SK-N-SH treated with all-trans-retinoic acid at 6 μM for 48 hours (cell line): Measurements from ENCODE around the gene RETREG1.

Experiments
- ARNTL ChIP-seq: fragments of 450-650 bp; formaldehyde crosslinking; IDR thresholded peaks from 2 replicates; pipeline ENCODE4 v1.5.0; 2020; ENCODE audit warnings: low read depth, mild to moderate bottlenecking, moderate library complexity, borderline replicate concordance
- POU6F1 ChIP-seq: fragments of 250-450 bp; sonication (Bioruptor Pico); IDR thresholded peaks from 2 replicates; pipeline ENCODE4 v1.8.0; 2021; ENCODE audit warnings: low read depth, mild to moderate bottlenecking, moderate library complexity, borderline replicate concordance
- PPARA ChIP-seq: fragments of 250-450 bp; sonication (Bioruptor Pico); IDR thresholded peaks from 2 replicates; pipeline ENCODE4 v1.5.0; 2020; ENCODE audit warnings: mild to moderate bottlenecking, borderline replicate concordance
- RARB ChIP-seq: fragments of 250-450 bp; sonication (Bioruptor Pico); IDR thresholded peaks from 2 replicates; pipeline ENCODE4 v1.8.0; 2021; ENCODE audit warnings: mild to moderate bottlenecking, moderate library complexity
- ZC3H10 ChIP-seq: fragments of 250-450 bp; sonication (Bioruptor Pico); IDR thresholded peaks from 2 replicates; pipeline ENCODE4 v1.5.1; 2021; ENCODE audit warnings: mild to moderate bottlenecking, moderate library complexity
- ZFP30 ChIP-seq: fragments of 450-650 bp; formaldehyde crosslinking; IDR thresholded peaks from 2 replicates; pipeline ENCODE4 v1.5.0; 2022; ENCODE audit warnings: mild to moderate bottlenecking, moderate library complexity
- ZNF565 ChIP-seq: fragments of 450-650 bp; formaldehyde crosslinking; conservative IDR thresholded peaks from 2 replicates; pipeline ENCODE4 v1.5.0; 2020; ENCODE audit warnings: low read depth, mild to moderate bottlenecking, moderate library complexity
- ZNF8 ChIP-seq: fragments of 450-650 bp; formaldehyde crosslinking; IDR thresholded peaks from 2 replicates; pipeline ENCODE4 v1.5.0; 2020; ENCODE audit warnings: mild to moderate bottlenecking, moderate library complexity
- TF ChIP-seq, protein P1 (sequence below): fragments of 250-450 bp; sonication (Bioruptor Pico); IDR thresholded peaks from 2 replicates; pipeline ENCODE4 v1.8.0; 2020; ENCODE audit warnings: mild to moderate bottlenecking, moderate library complexity, borderline replicate concordance
- TF ChIP-seq, protein P2 (sequence below): fragments of 250-450 bp; sonication (Bioruptor Pico); IDR thresholded peaks from 2 replicates; pipeline ENCODE4 v1.5.1; 2021; ENCODE audit warnings: mild to moderate bottlenecking, moderate library complexity

DNA sequence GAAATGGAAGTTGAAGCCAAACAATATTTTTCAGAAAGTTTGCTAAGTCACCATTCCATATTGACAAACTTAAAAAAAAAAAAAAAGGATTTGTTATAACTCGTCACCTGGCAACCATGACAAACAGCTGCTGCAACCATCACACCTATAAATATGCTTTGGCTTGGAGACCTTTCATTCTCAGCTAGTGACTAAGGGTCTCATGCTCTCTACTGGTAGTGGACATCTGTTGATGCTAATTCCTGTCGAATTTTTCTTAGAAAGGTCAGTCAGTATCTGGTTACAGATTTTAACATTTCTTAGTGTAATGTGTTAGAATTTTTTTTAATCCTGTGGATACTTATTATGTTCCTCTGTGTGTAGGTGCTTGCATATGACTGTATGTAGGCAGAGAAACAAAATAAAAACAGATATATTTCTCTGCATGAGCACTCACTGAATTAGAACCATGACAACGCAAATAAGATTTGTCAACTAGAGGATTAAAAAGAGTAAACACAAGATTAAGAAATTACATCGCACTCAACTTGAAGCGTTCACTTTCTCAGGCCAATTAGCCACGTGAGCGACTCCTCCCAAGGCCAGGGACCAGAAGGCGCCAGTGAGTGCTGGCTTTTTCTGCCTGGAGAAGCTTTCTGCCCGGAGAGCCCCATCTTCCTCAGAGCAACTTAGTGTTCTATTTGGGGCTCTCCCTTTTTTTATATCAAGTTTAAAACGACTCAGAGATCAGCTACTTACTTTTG, 124.2 kb downstream of the RETREG1 start:
- TF ChIP-seq, protein P1, sequence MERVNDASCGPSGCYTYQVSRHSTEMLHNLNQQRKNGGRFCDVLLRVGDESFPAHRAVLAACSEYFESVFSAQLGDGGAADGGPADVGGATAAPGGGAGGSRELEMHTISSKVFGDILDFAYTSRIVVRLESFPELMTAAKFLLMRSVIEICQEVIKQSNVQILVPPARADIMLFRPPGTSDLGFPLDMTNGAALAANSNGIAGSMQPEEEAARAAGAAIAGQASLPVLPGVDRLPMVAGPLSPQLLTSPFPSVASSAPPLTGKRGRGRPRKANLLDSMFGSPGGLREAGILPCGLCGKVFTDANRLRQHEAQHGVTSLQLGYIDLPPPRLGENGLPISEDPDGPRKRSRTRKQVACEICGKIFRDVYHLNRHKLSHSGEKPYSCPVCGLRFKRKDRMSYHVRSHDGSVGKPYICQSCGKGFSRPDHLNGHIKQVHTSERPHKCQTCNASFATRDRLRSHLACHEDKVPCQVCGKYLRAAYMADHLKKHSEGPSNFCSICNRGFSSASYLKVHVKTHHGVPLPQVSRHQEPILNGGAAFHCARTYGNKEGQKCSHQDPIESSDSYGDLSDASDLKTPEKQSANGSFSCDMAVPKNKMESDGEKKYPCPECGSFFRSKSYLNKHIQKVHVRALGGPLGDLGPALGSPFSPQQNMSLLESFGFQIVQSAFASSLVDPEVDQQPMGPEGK (CRISPR knock-in tag), result no peak
- TF ChIP-seq ZC3H10 (CRISPR knock-in tag) (no peak), RARB (CRISPR knock-in tag) (no peak), PPARA (CRISPR knock-in tag) (no peak), ARNTL (CRISPR knock-in tag) (no peak), ZNF8 (no peak), POU6F1 (CRISPR knock-in tag) (no peak), ZFP30 (CRISPR knock-in tag) (no peak), ZNF565 (CRISPR knock-in tag) (no peak)
- TF ChIP-seq, protein P2, sequence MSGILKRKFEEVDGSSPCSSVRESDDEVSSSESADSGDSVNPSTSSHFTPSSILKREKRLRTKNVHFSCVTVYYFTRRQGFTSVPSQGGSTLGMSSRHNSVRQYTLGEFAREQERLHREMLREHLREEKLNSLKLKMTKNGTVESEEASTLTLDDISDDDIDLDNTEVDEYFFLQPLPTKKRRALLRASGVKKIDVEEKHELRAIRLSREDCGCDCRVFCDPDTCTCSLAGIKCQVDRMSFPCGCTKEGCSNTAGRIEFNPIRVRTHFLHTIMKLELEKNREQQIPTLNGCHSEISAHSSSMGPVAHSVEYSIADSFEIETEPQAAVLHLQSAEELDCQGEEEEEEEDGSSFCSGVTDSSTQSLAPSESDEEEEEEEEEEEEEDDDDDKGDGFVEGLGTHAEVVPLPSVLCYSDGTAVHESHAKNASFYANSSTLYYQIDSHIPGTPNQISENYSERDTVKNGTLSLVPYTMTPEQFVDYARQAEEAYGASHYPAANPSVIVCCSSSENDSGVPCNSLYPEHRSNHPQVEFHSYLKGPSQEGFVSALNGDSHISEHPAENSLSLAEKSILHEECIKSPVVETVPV, result no peak
